ENCODE data around the gene COL4A6. TPM values are rescaled to one million over a fixed set of nuclear protein-coding genes. Genes with fewer than 3 reads are reported as not detected.

The COL4A6 gene
- total and polyA plus RNA-seq, 2 donors, result 39.0 to 65.8 TPM

GRCh38 chrX:108156934-108157466 lies 281.2 kb downstream of the COL4A6 start:
- H3K4me3 ChIP-seq (ENCODE audit: low read depth, low read length), result no peak overlapping the region
- WGBS, result 96% methylated on average over 8 of the region's 8 CpGs
- H3K27ac ChIP-seq (ENCODE audit: low read depth), result no peak overlapping the region
- H3K4me1 ChIP-seq (ENCODE audit: insufficient read depth), result no peaks in the 10 kb centered on the region
- no peaks in the 10 kb centered on the region for H3K36me3 ChIP-seq (ENCODE audit: insufficient read depth)
- no peak for DNase-seq (ENCODE audit: extremely low spot score)

- Histone ChIP-seq H3K27ac (ENCODE audit: low read depth) (no peak overlapping the region), H3K4me1 (ENCODE audit: insufficient read depth) (no peaks in the 10 kb centered on the region), H3K36me3 (ENCODE audit: insufficient read depth) (no peaks in the 10 kb centered on the region), H3K4me3 (ENCODE audit: low read depth, low read length) (no peak overlapping the region)
- DNase-seq (ENCODE audit: extremely low spot score), result no peak
- WGBS, result 84% methylated on average over 2 of the region's 2 CpGs
Observed at GRCh38 chrX:108156082-108156481, 282.1 kb downstream of the COL4A6 start.

GRCh38 chrX:108148524-108148923 lies 289.7 kb downstream of the COL4A6 start:
- DNase-seq (ENCODE audit: extremely low spot score), result no peak
- Histone ChIP-seq H3K27ac (ENCODE audit: low read depth) (no peak overlapping the region), H3K36me3 (ENCODE audit: insufficient read depth) (peaks cover under 1% of the 10 kb centered on the region), H3K4me3 (ENCODE audit: low read depth, low read length) (no peak overlapping the region), H3K4me1 (ENCODE audit: insufficient read depth) (no peaks in the 10 kb centered on the region)

DNA sequence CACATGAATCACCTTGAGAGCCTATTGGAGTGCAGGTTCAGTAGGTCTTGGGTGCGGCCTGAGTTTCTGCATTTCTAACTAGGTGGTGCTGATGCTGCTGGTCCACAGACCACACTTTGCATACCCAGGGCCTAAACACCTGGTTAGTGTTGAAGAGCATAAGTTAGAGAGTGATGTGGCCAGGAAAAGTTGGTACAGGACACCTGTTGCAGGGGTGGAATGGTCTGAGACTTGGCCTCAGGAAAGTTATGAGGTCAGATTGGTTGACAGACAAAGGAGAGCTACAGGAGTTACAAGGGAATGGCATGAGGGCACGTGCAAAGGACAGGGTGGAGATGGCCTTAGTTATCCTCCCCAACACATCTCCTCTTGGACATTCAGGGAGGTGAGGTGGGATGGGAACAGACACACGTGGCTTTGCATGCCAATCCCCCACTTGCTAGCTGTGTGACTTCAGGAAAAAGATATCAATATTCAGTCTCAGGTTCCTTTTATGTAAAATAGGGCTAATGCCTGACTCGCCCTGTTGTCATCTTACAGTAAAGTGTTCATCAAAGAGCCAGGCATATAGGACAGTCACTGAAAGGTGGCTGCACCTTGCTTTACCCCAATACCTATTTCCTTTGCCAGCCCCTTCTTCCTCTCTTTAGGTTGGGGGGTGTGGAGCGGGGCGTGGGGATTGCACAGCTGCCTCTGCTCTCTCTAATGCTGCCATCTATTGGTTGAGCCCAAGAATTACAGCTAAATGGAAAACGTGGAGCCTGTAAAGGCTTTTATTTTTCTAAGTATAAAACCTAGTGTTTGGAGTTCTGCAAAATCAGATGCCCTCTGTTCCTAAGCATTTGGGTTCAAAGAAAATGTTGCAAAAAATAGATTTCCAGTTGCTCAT lies 299.2 kb downstream of the COL4A6 start:
- Histone ChIP-seq H3K4me1 (ENCODE audit: insufficient read depth) (no peaks in the 10 kb centered on the region), H3K4me3 (ENCODE audit: low read depth, low read length) (no peak overlapping the region), H3K27ac (ENCODE audit: low read depth) (no peak overlapping the region), H3K36me3 (ENCODE audit: insufficient read depth) (peaks cover 3% of the 10 kb centered on the region)
- DNase-seq (ENCODE audit: extremely low spot score), result no peak
- 84% methylated on average over 7 of the region's 7 CpGs for WGBS

GRCh38 chrX:108134724-108135123 lies 303.5 kb downstream of the COL4A6 start:
- H3K27ac ChIP-seq (ENCODE audit: low read depth), result no peak overlapping the region
- DNase-seq (ENCODE audit: extremely low spot score), result no peak
- H3K4me1 ChIP-seq (ENCODE audit: insufficient read depth), result no peaks in the 10 kb centered on the region
- 83% methylated on average over 1 of the region's 1 CpG for WGBS
- H3K36me3 ChIP-seq (ENCODE audit: insufficient read depth), result peaks cover 2% of the 10 kb centered on the region
- no peak overlapping the region for H3K4me3 ChIP-seq (ENCODE audit: low read depth, low read length)

- Histone ChIP-seq H3K27ac (ENCODE audit: low read depth) (no peak overlapping the region), H3K36me3 (ENCODE audit: insufficient read depth) (peaks cover 2% of the 10 kb centered on the region), H3K4me3 (ENCODE audit: low read depth, low read length) (no peak overlapping the region), H3K4me1 (ENCODE audit: insufficient read depth) (no peaks in the 10 kb centered on the region)
- 70% methylated on average over 2 of the region's 2 CpGs for WGBS
- DNase-seq (ENCODE audit: extremely low spot score), result no peak
Observed at GRCh38 chrX:108132876-108133275, 305.3 kb downstream of the COL4A6 start.

- 98% methylated on average over 8 of the region's 8 CpGs for WGBS
- Histone ChIP-seq H3K36me3 (ENCODE audit: insufficient read depth) (peaks cover 2% of the 10 kb centered on the region), H3K4me3 (ENCODE audit: low read depth, low read length) (no peak overlapping the region), H3K4me1 (ENCODE audit: insufficient read depth) (no peaks in the 10 kb centered on the region), H3K27ac (ENCODE audit: low read depth) (no peak overlapping the region)
- DNase-seq (ENCODE audit: extremely low spot score), result no peak
Observed at GRCh38 chrX:108132034-108132433, 306.2 kb downstream of the COL4A6 start.

DNA sequence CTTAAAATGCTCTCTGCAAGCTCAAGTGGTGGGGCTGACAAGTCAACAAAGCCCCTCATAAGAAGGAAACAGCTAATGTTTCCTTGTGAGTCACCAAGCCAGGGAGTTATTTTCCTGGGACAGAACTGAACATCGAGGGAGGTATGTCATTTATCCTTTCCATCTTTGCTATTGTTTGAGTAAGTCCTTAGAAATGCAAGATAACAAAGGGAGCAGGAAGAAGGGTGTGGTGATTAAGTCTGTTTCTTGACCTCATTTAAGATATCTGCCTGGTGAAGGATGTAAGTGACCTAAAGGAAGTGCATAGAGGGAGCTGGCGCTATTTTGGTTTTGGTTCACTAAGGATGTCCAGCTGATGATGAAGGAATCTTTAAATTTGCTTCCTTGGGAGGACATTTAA lies 306.8 kb downstream of the COL4A6 start:
- 72% methylated on average over 2 of the region's 2 CpGs for WGBS
- no peaks in the 10 kb centered on the region for H3K4me1 ChIP-seq (ENCODE audit: insufficient read depth)
- peaks cover 2% of the 10 kb centered on the region for H3K36me3 ChIP-seq (ENCODE audit: insufficient read depth)
- H3K4me3 ChIP-seq (ENCODE audit: low read depth, low read length), result no peak overlapping the region
- DNase-seq (ENCODE audit: extremely low spot score), result no peak
- H3K27ac ChIP-seq (ENCODE audit: low read depth), result no peak overlapping the region

DNA sequence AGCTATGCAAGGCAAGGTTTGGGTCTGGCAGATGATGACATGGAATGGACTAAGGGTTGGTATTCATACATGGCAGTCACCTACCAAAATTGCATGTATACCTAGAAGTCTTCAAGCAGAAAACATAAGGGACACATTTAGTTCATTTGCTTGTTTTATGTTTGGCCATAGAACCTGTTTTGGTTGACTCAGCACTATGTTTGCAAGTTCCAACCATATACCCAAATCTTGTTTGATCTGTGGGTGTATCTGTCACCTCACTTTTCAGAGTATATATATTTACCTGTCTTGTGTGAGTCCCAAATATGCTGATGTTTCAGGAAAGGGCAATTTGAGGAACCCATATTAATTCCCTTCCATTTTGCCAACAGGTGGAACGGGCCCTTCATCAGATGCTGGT lies 307.3 kb downstream of the COL4A6 start:
- H3K36me3 ChIP-seq (ENCODE audit: insufficient read depth), result no peaks in the 10 kb centered on the region
- 92% methylated on average over 1 of the region's 1 CpG for WGBS
- no peak overlapping the region for H3K27ac ChIP-seq (ENCODE audit: low read depth)
- H3K4me1 ChIP-seq (ENCODE audit: insufficient read depth), result no peaks in the 10 kb centered on the region
- no peak overlapping the region for H3K4me3 ChIP-seq (ENCODE audit: low read depth, low read length)
- DNase-seq (ENCODE audit: extremely low spot score), result no peak

GRCh38 chrX:108127152-108127551 lies 311.1 kb downstream of the COL4A6 start:
- Histone ChIP-seq H3K4me3 (ENCODE audit: low read depth, low read length) (no peak overlapping the region), H3K27ac (ENCODE audit: low read depth) (no peak overlapping the region), H3K36me3 (ENCODE audit: insufficient read depth) (no peaks in the 10 kb centered on the region), H3K4me1 (ENCODE audit: insufficient read depth) (no peaks in the 10 kb centered on the region)
- DNase-seq (ENCODE audit: extremely low spot score), result no peak
- 82% methylated on average over 4 of the region's 4 CpGs for WGBS

- Histone ChIP-seq H3K27ac (ENCODE audit: low read depth) (no peak overlapping the region), H3K4me1 (ENCODE audit: insufficient read depth) (no peaks in the 10 kb centered on the region), H3K36me3 (ENCODE audit: insufficient read depth) (no peaks in the 10 kb centered on the region), H3K4me3 (ENCODE audit: low read depth, low read length) (no peak overlapping the region)
- 90% methylated on average over 2 of the region's 2 CpGs for WGBS
- no peak for DNase-seq (ENCODE audit: extremely low spot score)
Observed at GRCh38 chrX:108126661-108127060, 311.6 kb downstream of the COL4A6 start.

- no peak for DNase-seq (ENCODE audit: extremely low spot score)
- H3K27ac ChIP-seq (ENCODE audit: low read depth), result no peak overlapping the region
- no peaks in the 10 kb centered on the region for H3K4me1 ChIP-seq (ENCODE audit: insufficient read depth)
- 95% methylated on average over 3 of the region's 3 CpGs for WGBS
- no peak overlapping the region for H3K4me3 ChIP-seq (ENCODE audit: low read depth, low read length)
- no peaks in the 10 kb centered on the region for H3K36me3 ChIP-seq (ENCODE audit: insufficient read depth)
Observed at GRCh38 chrX:108123591-108124366, 314.4 kb downstream of the COL4A6 start.

DNA sequence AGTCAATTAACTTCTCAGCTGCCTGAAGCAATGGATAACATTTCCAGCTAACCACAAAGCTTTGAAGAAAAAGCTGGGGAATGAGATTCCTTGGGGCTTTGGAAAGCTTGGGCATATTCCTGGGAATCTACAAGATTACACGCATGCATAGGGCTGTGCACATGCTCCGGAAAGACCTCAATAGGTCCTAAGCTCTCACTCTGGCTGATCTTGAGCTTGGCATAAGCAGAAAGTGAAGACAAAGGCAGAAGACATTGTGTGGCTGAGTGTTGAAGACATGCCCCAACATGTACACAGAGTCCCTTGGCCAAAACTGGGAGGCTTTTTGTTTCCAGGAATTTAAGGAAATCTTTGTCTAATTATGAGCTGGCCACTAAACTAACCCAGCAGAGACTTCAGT lies 315.5 kb downstream of the COL4A6 start:
- WGBS, result 84% methylated on average over 2 of the region's 2 CpGs
- Histone ChIP-seq H3K36me3 (ENCODE audit: insufficient read depth) (no peaks in the 10 kb centered on the region), H3K4me1 (ENCODE audit: insufficient read depth) (no peaks in the 10 kb centered on the region), H3K4me3 (ENCODE audit: low read depth, low read length) (no peak overlapping the region), H3K27ac (ENCODE audit: low read depth) (no peak overlapping the region)
- no peak for DNase-seq (ENCODE audit: extremely low spot score)

DNA sequence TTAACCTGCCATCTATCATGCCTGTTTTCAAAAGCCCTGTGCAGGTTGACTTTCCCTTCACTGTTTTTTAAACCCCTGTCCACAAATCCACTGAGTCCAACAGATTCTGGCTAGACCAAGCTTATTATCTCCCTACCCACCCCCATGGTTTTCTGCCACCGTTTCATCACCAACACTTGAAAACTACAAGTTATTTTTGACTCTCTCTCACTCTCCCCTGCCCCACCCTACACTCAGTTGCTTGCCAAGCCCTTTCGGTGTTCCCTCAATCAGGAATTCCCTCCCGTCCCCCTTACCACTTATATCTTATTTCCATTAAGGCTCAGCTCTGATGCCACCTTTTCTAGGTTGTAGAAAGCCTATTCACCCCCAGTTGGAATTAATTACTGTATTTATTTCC lies 316.9 kb downstream of the COL4A6 start:
- DNase-seq (ENCODE audit: extremely low spot score), result no peak
- 48% methylated on average over 3 of the region's 3 CpGs for WGBS

More for the DNA sequence above, 316.9 kb downstream of the COL4A6 start:
- H3K4me1 ChIP-seq (ENCODE audit: insufficient read depth), result no peaks in the 10 kb centered on the region
- H3K4me3 ChIP-seq (ENCODE audit: low read depth, low read length), result no peak overlapping the region
- H3K36me3 ChIP-seq (ENCODE audit: insufficient read depth), result no peaks in the 10 kb centered on the region
- no peak overlapping the region for H3K27ac ChIP-seq (ENCODE audit: low read depth)
